Upper lobe of left lung (tissue), 4 donors: ENCODE measurements around the gene AIF1.

Source experiments
- EP300 ChIP-seq, 4 donors: sonication (generic); formaldehyde crosslinking; IDR thresholded peaks; one replicate each; pipeline ENCODE4 v1.5.1; 2017; ENCODE audit warnings: antibody characterized with exemption in 4 of 4, control low read depth in 2 of 4
- POLR2A ChIP-seq, 4 donors: fragments of 450-650 bp; IDR thresholded peaks; one replicate each; pipeline ENCODE4 v1.5.1; 2016 to 2017; ENCODE audit warnings: antibody characterized with exemption in 4 of 4, mild to moderate bottlenecking in 2 of 4
- POLR2AphosphoS5 ChIP-seq, 2 donors: sonication (generic); formaldehyde crosslinking; IDR thresholded peaks; one replicate each; pipeline ENCODE4 v1.5.1; 2017; ENCODE audit warnings: antibody characterized with exemption in 2 of 2
- TF ChIP-seq, protein P1 (sequence below), 6 experiments: fragments of 450-650 bp in 4 of 6; fragments of 200-600 bp in 2 of 6; sonication (generic) in 2 of 6; IDR thresholded peaks; one replicate each; pipeline ENCODE4 v1.5.1; 2016 to 2019; ENCODE audit warnings: antibody characterized with exemption in 6 of 6

DNA sequence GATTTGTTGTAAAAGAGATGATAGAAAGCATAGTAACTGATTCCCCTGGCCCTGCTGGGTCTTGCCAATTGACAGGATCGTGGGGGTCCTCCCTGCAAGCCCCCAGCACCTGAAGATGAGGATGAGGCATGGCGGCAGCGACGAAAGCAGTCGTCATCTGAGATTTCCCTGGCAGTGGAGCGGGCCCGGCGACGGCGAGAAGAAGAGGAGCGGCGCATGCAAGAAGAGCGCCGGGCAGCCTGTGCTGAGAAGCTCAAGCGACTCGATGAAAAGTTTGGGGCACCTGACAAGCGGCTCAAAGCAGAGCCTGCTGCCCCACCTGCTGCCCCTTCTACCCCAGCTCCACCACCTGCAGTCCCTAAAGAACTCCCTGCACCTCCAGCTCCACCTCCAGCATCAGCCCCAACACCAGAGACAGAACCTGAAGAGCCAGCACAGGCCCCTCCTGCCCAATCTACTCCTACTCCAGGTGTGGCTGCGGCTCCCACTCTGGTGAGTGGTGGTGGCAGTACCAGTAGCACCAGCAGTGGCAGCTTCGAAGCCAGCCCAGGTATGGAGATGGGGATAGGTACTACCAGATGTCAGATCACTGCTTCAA, 12.8 kb downstream of the AIF1 start:
- TF ChIP-seq, protein P1, sequence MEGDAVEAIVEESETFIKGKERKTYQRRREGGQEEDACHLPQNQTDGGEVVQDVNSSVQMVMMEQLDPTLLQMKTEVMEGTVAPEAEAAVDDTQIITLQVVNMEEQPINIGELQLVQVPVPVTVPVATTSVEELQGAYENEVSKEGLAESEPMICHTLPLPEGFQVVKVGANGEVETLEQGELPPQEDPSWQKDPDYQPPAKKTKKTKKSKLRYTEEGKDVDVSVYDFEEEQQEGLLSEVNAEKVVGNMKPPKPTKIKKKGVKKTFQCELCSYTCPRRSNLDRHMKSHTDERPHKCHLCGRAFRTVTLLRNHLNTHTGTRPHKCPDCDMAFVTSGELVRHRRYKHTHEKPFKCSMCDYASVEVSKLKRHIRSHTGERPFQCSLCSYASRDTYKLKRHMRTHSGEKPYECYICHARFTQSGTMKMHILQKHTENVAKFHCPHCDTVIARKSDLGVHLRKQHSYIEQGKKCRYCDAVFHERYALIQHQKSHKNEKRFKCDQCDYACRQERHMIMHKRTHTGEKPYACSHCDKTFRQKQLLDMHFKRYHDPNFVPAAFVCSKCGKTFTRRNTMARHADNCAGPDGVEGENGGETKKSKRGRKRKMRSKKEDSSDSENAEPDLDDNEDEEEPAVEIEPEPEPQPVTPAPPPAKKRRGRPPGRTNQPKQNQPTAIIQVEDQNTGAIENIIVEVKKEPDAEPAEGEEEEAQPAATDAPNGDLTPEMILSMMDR (IDR thresholded peaks at IDR 0.05): no peak
- no peak for TF ChIP-seq EP300 (IDR thresholded peaks at IDR 0.05)
- TF ChIP-seq POLR2A (IDR thresholded peaks at IDR 0.05): no peak
- no peak for TF ChIP-seq POLR2AphosphoS5 (IDR thresholded peaks at IDR 0.05)
